ENCODE measurements around the gene PLEKHA7.

DNA sequence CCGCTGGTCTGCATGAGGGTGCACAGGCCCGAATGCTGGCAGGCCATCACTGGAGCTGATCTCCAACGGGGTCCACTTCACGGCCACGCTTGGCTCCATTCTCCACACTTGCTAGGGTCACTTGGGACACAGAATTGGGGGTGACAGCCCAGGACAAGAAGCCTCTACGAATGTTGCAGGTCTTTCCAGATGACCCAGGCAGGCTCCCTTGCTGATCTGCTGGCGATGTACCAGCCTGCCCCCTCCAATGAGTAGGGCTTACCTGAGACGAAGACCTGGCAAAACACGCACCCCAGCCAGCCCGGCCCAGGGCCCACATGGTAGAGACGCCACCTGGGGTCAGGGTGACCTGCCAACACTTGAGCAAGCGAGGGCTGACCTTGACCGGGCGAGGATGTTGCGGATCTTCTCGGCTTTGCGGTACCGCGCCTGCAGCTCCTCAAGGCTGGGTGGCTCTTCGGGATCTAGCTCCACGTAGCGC lies 230.9 kb downstream of the PLEKHA7 start:
- TF ChIP-seq REST (IDR thresholded peaks at IDR 0.05; ENCODE audit: insufficient read depth in 1 of 2, low read depth in 2 of 2, low read length in 2 of 2) (no peak), POLR2AphosphoS5 (IDR thresholded peaks at IDR 0.05; ENCODE audit: low read depth, low read length) (no peak), TAF1 (IDR thresholded peaks at IDR 0.05; ENCODE audit: borderline replicate concordance, insufficient read depth, low read length) (no peak), FOXP2 (optimal IDR thresholded peaks at IDR 0.05; ENCODE audit: borderline replicate concordance, extremely low read depth, extremely low read length, insufficient read depth) (no peak), SIN3A (IDR thresholded peaks at IDR 0.05; ENCODE audit: borderline replicate concordance, insufficient read depth, low read length) (no peak)

Data from PFSK-1 (cell line).